Vagina (tissue), 2 donors: Measurements from ENCODE around the gene LY86. TPM values are rescaled to one million over a fixed set of nuclear protein-coding genes. Genes with fewer than 3 reads are reported as not detected.

Source experiments
- DNase-seq, 2 donors: peaks; one replicate each; pipeline ENCODE4 v3.0.0-alpha.2; 2017; ENCODE audit errors: extremely low spot score in 2 of 2
- H3K27ac ChIP-seq: fragments of 200-600 bp; sonication (generic); one replicate; pipeline ENCODE4 v1.5.1; 2019
- H3K27me3 ChIP-seq: fragments of 200-600 bp; sonication (generic); one replicate; pipeline ENCODE4 v1.5.1; 2019
- H3K36me3 ChIP-seq, 2 donors: fragments of 200-600 bp; sonication (generic); one replicate each; pipeline ENCODE4 v1.5.1; 2017 to 2019
- H3K4me1 ChIP-seq: fragments of 200-600 bp; sonication (generic); one replicate; pipeline ENCODE4 v1.5.1; 2019
- H3K4me3 ChIP-seq, 2 donors: fragments of 200-600 bp; sonication (generic); 1 replicate in 1 of 2; 2 replicates in 1 of 2; pipeline ENCODE4 v1.5.1; 2016 to 2019
- H3K9me3 ChIP-seq: fragments of 200-600 bp; sonication (generic); one replicate; pipeline ENCODE4 v1.5.1; 2019
- POLR2A ChIP-seq, 2 donors: fragments of 450-650 bp; IDR thresholded peaks; one replicate each; pipeline ENCODE4 v1.6.1; 2017; ENCODE audit warnings: antibody characterized with exemption in 2 of 2, mild to moderate bottlenecking in 2 of 2, moderate library complexity in 2 of 2
- POLR2AphosphoS5 ChIP-seq, 2 donors: sonication (generic); formaldehyde crosslinking; IDR thresholded peaks; one replicate each; pipeline ENCODE4 v1.9.0; 2017; ENCODE audit warnings: antibody characterized with exemption in 2 of 2, mild to moderate bottlenecking in 2 of 2, low read depth in 1 of 2; ENCODE audit not compliant: insufficient read depth in 1 of 2
- intact Hi-C: fragments of 100-400 bp; cut with DNase I; formaldehyde crosslinking; loops from one replicate; pipeline ENCODE4 v1.15.1; 2023
- total RNA-seq: library from RNA; depleted of rRNA; stranded (reverse); fragments of >200 nt; gene quantifications from one replicate; pipeline ENCODE4 v1.2.3, GENCODE V29; 2016
- TF ChIP-seq, protein P1 (sequence below), 3 experiments: fragments of 450-650 bp in 2 of 3; fragments of 200-600 bp in 1 of 3; sonication (generic) in 1 of 3; IDR thresholded peaks; one replicate each; pipeline ENCODE4 v1.5.1; 2017 to 2019; ENCODE audit warnings: antibody characterized with exemption in 3 of 3, mild to moderate bottlenecking in 2 of 3, moderate library complexity in 2 of 3

Gene LY86
- total RNA-seq, 1 donor from 2014 or later: 4.9 TPM

DNA sequence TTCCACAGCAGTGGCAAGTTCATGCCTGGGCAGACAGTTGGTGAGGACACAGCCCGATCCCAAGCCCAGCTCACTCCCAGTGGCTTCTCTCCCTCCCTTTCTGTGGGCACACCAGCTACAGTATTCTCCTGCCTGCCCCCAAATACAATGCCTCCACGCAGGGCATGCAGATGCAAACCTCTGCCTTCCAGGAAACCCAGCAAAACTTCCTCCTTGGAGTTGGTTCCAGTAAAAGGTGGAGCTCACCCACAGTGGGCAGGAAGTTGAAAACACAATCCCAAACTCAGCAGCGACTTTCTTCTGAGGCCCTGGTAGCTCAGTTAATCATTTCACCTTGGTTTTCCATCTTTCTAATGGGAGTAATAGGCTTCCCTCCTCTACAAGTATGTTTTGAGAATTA is 93.7 kb downstream of the LY86 start:
- intact Hi-C loops: no loop called here
- no peak for TF ChIP-seq POLR2AphosphoS5 (IDR thresholded peaks at IDR 0.05; ENCODE audit: insufficient read depth in 1 of 2, low read depth in 1 of 2)
- TF ChIP-seq POLR2A (IDR thresholded peaks at IDR 0.05): no peak
- TF ChIP-seq, protein P1, sequence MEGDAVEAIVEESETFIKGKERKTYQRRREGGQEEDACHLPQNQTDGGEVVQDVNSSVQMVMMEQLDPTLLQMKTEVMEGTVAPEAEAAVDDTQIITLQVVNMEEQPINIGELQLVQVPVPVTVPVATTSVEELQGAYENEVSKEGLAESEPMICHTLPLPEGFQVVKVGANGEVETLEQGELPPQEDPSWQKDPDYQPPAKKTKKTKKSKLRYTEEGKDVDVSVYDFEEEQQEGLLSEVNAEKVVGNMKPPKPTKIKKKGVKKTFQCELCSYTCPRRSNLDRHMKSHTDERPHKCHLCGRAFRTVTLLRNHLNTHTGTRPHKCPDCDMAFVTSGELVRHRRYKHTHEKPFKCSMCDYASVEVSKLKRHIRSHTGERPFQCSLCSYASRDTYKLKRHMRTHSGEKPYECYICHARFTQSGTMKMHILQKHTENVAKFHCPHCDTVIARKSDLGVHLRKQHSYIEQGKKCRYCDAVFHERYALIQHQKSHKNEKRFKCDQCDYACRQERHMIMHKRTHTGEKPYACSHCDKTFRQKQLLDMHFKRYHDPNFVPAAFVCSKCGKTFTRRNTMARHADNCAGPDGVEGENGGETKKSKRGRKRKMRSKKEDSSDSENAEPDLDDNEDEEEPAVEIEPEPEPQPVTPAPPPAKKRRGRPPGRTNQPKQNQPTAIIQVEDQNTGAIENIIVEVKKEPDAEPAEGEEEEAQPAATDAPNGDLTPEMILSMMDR (IDR thresholded peaks at IDR 0.05): no peak

DNA sequence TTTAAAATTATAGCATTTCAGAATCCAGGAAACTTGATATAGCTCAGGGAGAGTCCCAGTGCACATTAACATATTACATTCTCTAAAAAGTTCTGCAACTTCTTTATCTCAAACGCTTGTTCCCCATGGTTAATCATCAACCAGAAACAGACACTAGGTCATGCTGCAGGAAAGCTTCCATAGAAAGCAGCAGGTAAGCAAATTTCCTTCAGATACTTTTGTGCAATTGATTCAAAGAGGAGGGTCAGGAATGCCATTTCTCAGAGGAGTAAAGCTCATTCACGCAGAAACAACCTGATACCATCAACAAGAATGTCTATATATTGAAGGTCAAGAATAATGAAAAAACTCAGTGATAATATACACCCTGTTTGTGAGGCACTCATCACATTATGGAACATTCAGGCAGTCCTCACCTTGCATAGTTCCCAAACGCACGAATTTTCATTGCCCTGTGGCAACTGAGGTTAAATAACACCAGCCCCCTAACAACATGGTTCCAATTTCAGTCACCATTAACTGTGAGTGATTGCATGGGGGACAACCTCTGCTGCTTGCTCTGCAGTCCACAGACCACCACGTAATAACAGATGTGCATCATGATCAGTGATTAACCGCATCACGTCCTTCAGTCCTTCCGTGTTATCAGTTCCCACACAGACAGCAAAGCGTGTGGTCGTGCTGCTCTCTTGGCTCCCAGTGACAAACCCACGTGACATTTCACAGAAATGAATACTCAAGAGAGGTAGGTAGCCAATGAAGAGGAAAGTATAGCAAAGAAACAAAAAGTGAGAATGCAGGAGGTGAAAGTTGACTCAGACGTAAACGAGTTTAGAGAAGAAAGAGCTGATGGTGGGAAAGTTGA is 95.7 kb downstream of the LY86 start:
- no peaks in the 10 kb centered on the region for H3K36me3 ChIP-seq
- H3K4me3 ChIP-seq: no peak overlapping the region
- H3K9me3 ChIP-seq: no peaks in the 10 kb centered on the region
- H3K27ac ChIP-seq: no peak overlapping the region
- H3K27me3 ChIP-seq: no peaks in the 10 kb centered on the region
- intact Hi-C loops: loop anchor here (1.0 kb wide), 1 partner anchor 545 kb away; no protein-coding TSS in a partner anchor
- DNase-seq: no peak
- peaks cover 18% of the 10 kb centered on the region for H3K4me1 ChIP-seq
- TF ChIP-seq POLR2AphosphoS5 (IDR thresholded peaks at IDR 0.05; ENCODE audit: insufficient read depth in 1 of 2, low read depth in 1 of 2): no peak
- TF ChIP-seq, protein P1 (IDR thresholded peaks at IDR 0.05): no peak
- no peak for TF ChIP-seq POLR2A (IDR thresholded peaks at IDR 0.05)

More for the DNA sequence above, 93.7 kb downstream of the LY86 start:
- Histone ChIP-seq H3K4me3 (no peak overlapping the region), H3K4me1 (peaks cover 2% of the 10 kb centered on the region), H3K27ac (peak overlapping the region; percentile 0), H3K27me3 (no peaks in the 10 kb centered on the region), H3K36me3 (no peaks in the 10 kb centered on the region), H3K9me3 (no peaks in the 10 kb centered on the region)
- no peak for DNase-seq

- no peaks in the 10 kb centered on the region for H3K27me3 ChIP-seq
- no peaks in the 10 kb centered on the region for H3K36me3 ChIP-seq
- no peak for DNase-seq
- H3K4me3 ChIP-seq: no peak overlapping the region
- TF ChIP-seq POLR2AphosphoS5 (IDR thresholded peaks at IDR 0.05; ENCODE audit: insufficient read depth in 1 of 2, low read depth in 1 of 2): no peak
- no peak for TF ChIP-seq POLR2A (IDR thresholded peaks at IDR 0.05)
- TF ChIP-seq, protein P1 (IDR thresholded peaks at IDR 0.05): no peak
- peaks cover 30% of the 10 kb centered on the region for H3K4me1 ChIP-seq
- no peaks in the 10 kb centered on the region for H3K9me3 ChIP-seq
- H3K27ac ChIP-seq: no peak overlapping the region
- intact Hi-C loops: no loop called here
These were observed 96.9 kb downstream of the LY86 start for GRCh38 chr6:6685249-6686040.

- Histone ChIP-seq H3K4me3 (no peak overlapping the region), H3K36me3 (no peaks in the 10 kb centered on the region), H3K9me3 (no peaks in the 10 kb centered on the region), H3K27me3 (no peaks in the 10 kb centered on the region), H3K27ac (no peak overlapping the region), H3K4me1 (peaks cover 31% of the 10 kb centered on the region)
- intact Hi-C loops: no loop called here
- no peak for DNase-seq
- TF ChIP-seq POLR2A (IDR thresholded peaks at IDR 0.05): no peak
- TF ChIP-seq POLR2AphosphoS5 (IDR thresholded peaks at IDR 0.05; ENCODE audit: insufficient read depth in 1 of 2, low read depth in 1 of 2): no peak
- TF ChIP-seq, protein P1 (IDR thresholded peaks at IDR 0.05): no peak
These were observed 97.7 kb downstream of the LY86 start for GRCh38 chr6:6686176-6686575.
